GM21723 (cell line): ENCODE data around the gene EGLN1.
"Not testable (repeated sequence)": the region's sequence is repeated elsewhere in the genome, so short reads cannot be mapped to it uniquely, and the experiment has no call there.

Experiments used
- ATAC-seq: cut with Tn5 transposase; IDR thresholded peaks from one replicate; pipeline ENCODE4 v1.9.1; 2021; ENCODE audit warnings: mild to moderate bottlenecking, moderate library complexity; ENCODE audit not compliant: unreplicated experiment

Gene EGLN1

DNA sequence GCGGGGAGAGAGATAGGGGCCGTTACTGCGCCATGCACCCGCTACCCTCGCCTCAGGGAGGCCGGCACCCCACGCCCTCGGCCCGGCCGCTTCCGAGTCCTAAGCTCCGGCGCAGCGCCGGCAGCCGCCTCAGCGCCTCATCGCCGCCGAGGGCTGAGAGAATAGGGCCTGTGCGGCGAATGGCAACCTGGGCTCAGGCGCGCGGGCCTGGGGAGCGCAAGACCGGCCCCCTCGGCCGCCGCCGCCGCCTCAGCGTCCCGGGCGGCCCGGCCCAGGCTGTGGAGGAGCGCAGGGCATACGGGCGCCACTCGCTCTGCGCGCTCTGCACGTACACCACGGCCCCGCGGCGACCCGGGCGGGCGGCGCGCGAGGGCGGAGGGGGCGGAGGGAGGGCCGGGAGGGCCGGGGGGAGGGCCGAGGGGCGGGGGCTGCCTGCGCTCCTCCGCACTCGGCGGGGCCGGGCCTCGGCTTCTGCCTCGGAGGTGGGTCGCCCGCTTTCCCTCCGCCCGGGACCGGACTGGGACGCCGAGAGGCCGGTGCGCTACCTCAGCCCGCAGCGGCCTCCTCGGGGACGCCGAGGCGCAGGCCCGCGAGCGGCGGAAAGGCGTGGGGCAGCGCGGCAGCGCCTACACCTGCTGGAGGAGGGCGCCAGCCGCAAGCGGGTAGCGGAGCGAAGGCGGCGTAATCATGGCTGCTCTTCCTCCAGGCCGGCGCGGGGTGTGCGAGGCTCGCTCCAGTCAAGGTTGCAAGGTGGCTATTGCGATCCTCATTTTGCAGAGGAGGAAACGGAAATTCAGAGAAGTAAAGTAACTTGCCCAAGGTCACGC, at the start of gene EGLN1:
Gene EGLN1 (minus strand): TSS at position 317 of the 827 bp plus-strand sequence. CDS start 399 bp downstream, outside the sequence.
- peak; percentile 81 for ATAC-seq

GRCh38 chr1:231471500-231471899, 49.4 kb upstream of the EGLN1 start:
- not testable (repeated sequence) for ATAC-seq

DNA sequence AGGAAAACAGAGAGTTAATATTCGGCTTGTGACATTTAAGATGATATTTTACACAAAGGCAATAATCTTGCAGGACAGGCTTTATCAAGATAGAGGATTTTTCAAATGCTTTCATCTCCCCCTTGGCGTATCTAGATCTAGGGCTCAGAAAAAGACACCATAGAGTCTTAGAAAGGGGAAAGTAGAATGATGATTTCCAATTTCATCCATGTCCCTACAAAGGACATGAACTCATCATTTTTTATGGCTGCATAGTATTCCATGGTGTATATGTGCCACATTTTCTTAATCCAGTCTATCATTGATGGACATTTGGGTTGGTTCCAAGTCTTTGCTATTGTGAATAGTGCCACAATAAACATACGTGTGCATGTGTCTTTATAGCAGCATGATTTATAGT, 48.9 kb upstream of the EGLN1 start:
- not testable (repeated sequence) for ATAC-seq

DNA sequence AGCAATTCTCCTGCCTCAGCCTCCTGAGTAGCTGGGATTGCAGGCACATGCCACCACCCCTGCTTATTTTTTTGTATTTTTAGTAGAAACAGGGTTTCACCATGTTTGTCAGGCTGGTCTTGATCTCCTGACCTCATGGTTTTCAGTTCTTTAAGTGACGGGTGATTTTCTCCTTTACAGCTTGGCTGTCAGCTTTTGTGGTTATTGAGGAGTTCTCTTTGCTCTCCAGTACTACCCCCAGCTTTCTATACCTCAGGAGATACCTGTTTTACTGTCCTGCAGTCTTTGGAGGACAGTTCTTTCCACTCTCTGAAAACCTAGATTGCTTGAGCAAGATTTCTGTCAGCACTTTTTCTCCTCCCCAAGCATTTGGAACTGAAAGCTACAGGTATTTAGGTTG, 45.9 kb upstream of the EGLN1 start:
- no peak for ATAC-seq

- ATAC-seq, result no peak
Observed at GRCh38 chr1:231465051-231465450, 43.0 kb upstream of the EGLN1 start.

GRCh38 chr1:231463541-231463940, 41.5 kb upstream of the EGLN1 start:
- ATAC-seq, result no peak

GRCh38 chr1:231460614-231461013, 38.5 kb upstream of the EGLN1 start:
- ATAC-seq, result no peak

GRCh38 chr1:231459438-231459837, 37.4 kb upstream of the EGLN1 start:
- not testable (repeated sequence) for ATAC-seq

GRCh38 chr1:231457956-231458355, 35.9 kb upstream of the EGLN1 start:
- ATAC-seq, result not testable (repeated sequence)

- not testable (repeated sequence) for ATAC-seq
Observed at GRCh38 chr1:231454133-231454532, 32.0 kb upstream of the EGLN1 start.

GRCh38 chr1:231446138-231446537, 24.1 kb upstream of the EGLN1 start:
- no peak for ATAC-seq

GRCh38 chr1:231444059-231444458, 22.0 kb upstream of the EGLN1 start:
- no peak for ATAC-seq

DNA sequence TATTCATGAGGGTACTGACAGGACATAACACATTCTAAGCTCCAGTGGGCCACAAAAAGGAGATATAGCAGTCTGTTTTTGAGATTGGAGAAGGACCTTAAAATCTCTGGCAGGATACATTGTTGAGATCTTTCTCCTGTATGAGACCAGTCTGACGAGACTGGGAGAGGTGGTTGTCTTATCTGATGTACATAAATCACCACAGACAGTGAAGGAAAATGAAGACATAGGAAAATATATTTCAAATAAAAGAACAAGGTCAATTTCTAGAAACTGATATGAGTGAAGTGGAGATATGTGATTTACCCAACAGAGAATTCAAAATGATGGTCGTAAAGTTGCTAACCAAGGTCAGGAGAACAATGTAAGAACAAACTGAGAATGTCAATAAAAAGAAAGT, 21.3 kb upstream of the EGLN1 start:
- no peak for ATAC-seq

DNA sequence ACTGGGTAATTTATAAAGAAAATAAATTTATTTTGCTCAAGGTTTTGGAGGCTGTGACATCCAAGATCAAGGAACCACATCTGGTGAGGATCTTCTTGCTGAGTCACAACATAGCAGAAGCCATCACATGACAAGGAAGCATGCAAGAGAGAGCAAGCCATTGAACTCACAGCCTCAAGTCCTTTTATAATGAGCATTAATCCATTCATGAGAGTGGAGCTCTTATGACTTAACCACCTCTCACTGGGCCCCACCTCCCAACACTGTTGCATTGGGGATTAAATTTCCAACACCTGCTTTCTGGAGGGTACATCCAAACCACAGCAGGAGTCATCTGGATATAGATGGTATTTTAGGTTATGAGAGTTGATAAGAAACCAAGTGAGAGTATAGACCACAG, 20.6 kb upstream of the EGLN1 start:
- ATAC-seq, result no peak

DNA sequence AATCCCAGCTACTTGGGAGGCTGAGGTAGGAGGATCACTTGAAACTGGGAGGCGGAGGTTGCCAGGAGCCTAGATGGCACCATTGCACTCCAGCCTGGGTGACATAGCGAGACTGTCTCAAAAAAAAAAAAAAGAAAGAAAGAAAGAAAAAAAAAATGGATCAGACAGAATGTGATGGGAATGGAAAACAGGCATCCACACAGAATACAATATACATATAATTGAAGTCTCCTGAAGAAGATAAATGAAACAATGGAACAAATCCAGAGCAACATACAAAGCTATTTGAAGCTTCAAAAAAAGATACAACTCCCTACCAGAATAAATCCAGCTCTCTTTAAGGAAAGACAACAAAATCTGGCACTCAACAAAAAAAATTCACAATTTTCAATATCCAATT, 10.9 kb upstream of the EGLN1 start:
- no peak for ATAC-seq

DNA sequence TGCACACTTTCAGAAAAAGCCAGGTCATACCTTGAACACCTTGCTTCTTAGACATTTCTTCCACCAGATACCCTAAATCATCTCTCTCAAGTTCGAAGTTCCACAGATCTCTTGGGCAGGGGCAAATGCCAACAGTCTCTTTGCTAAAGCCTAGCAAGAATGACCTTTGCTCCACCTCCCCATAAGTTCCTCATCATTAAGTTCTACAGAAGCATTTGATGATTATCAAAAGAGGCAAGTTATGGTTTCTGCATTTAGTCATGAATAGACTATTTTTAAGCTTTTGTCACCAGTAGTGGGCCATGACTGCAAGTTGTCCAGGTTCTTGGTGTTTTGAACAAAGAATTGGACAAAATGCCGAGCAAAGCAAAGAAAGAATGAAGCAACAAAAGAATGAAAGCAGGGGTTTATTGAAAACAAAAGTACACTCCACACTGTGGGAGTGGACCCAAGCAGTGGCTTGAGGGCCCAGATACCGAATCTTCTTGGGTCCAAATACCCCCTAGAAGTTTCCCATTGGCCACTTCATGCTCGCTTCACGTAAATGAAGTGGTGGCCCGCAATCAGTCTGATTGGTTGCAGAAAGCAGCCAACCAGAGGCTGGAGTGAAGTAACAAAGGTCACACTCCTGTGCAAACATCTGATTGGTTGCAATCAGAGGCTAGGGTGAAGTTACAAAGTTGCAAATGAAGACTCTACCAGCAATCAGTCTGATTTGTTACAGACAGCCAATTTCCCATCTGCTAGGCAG, 9.8 kb upstream of the EGLN1 start:
- no peak for ATAC-seq

DNA sequence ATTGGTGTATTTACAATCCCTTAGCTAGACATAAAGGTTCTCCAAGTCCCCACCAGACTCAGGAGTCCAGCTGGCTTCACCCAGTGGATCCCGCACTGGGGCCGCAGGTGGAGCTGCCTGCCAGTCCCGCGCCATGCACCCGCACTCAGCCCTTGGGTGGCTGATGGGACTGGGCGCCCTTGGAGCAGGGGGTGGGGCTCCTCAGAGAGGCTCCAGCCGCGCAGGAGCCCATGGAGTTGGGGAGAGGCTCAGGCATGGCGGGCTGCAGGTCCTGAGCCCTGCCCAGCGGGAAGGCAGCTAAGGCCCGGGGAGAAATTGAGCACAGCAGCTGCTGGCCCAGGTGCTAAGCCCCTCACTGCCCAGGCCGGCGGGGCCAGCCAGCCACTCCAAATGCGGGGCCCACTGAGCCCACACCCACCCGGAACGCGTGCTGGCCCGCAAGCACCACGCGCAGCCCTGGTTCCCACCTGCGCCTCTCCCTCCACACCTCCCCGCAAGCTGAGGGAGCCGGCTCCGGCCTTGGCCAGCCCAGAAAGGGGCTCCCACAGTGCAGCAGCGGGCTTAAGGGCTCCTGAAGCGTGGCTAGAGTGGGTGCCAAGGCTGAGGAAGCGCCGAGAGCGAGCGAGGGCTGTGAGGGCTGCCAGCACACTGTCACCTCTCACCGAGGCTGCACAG, 8.7 kb upstream of the EGLN1 start:
- ATAC-seq, result not testable (repeated sequence)

GRCh38 chr1:231428377-231428776, 6.3 kb upstream of the EGLN1 start:
- ATAC-seq, result no peak

- no peak for ATAC-seq
Observed at GRCh38 chr1:231424950-231425805, 3.1 kb upstream of the EGLN1 start.

- ATAC-seq, result no peak
Observed at GRCh38 chr1:231423648-231424047, 1.6 kb upstream of the EGLN1 start.
